Measurements from ENCODE around the gene EIF2A.

DNA sequence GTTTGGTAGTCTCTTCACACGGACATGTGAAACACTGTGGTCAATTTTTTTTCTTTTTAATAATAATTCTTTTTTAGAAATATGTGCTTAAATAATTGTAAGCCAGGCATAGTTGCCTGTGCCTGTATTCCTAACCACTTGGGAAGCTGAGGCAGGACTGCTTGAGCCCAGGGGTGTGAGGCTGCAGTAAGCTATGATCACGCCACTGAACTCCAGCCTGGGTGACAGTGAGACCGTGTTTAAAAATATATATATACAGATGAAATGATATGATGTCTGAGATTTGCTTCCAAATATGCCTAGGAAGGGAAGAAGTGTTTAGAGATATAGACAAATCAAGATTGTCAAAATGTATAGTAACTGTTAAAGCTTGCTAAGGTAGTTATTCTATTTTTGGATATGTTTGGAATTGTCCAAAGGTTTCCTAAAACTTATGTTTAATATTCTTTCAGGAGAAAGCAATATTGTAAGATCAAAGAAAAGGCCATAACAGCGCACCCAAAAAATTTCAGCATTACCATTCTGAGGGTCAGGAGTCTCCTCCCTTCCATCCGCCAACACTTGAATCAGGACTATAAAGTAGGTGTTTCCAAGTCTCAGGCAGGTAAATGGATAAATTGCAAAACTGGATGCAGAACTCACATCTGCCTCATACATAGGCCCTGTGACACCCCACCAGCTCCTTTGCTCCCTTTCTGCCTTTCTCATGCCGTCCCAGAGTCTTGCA, 56.0 kb downstream of the EIF2A start:
- TF ChIP-seq POLR2A (IDR thresholded peaks at IDR 0.05; ENCODE audit: low read length) = no peak
- TF ChIP-seq GATA1 (IDR thresholded peaks at IDR 0.05; ENCODE audit: low read depth, low read length) = no peak
